Vagina (tissue), 2 donors: Measurements from ENCODE around the gene CCDC81.
"Not testable (repeated sequence)": the region's sequence is repeated elsewhere in the genome, so short reads cannot be mapped to it uniquely, and the experiment has no call there.

Experiments
- CTCF ChIP-seq, 3 experiments: fragments of 450-650 bp in 2 of 3; fragments of 200-600 bp in 1 of 3; sonication (generic) in 1 of 3; IDR thresholded peaks; one replicate each; pipeline ENCODE4 v1.5.1; 2017 to 2019; ENCODE audit warnings: antibody characterized with exemption in 3 of 3, mild to moderate bottlenecking in 2 of 3, moderate library complexity in 2 of 3
- POLR2AphosphoS5 ChIP-seq, 2 donors: sonication (generic); formaldehyde crosslinking; IDR thresholded peaks; one replicate each; pipeline ENCODE4 v1.9.0; 2017; ENCODE audit warnings: antibody characterized with exemption in 2 of 2, mild to moderate bottlenecking in 2 of 2, low read depth in 1 of 2; ENCODE audit not compliant: insufficient read depth in 1 of 2

GRCh38 chr11:86433361-86434095 is 58.8 kb downstream of the CCDC81 start:
- not testable (repeated sequence) for TF ChIP-seq CTCF (IDR thresholded peaks at IDR 0.05); POLR2AphosphoS5 (IDR thresholded peaks at IDR 0.05; ENCODE audit: insufficient read depth in 1 of 2, low read depth in 1 of 2)
